ENCODE data around the gene SPCS1.
A peak's percentile ranks its signal among the peaks of the same experiment; 100 is the strongest.

The SPCS1 gene

DNA sequence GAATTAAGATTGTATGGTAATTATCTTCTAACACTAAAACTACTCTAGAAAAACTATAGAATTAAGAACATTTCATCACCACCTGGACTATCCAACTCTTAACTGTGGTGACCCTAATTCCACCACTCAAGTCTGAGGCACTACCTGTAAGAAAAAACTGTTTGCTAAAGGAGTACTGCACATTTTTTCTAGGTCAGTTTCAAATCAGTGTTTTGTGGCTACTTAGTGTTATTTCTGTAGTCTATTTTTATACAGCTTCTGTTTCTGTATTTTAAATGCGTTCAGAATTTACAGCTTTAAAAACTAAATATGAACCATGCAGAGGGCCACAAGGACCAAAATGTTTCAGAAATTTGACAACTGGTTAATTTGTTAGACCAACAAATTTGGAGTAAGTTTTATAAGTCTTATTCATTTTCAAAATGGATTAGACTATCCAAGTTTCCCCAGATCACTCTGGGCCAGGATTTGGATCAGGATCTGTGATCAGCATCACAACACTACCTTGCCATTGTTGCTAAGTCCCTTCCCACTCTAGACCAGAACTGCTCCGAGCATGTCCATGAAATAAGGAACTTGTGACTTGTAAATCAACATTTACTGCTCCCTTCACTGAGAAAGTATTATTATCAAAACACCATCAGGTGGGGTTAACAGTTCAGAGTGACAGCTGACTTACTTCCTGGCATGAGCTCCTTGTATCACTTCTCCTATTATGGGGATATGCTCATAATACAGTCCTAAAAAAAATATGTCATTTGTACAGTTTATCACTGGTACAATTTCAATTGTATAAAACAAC is 8.9 kb upstream of the SPCS1 start:
- peaks cover 22% of the 10 kb centered on the region for H3K36me3 ChIP-seq (ENCODE audit: control insufficient read depth, insufficient read depth, low read length)
- H3K23ac ChIP-seq (ENCODE audit: low read length), result no peak overlapping the region
- no peak overlapping the region for H3K4me2 ChIP-seq (ENCODE audit: low read length)
- no peak overlapping the region for H2BK120ac ChIP-seq (ENCODE audit: low read depth, low read length)
- no peak overlapping the region for H3K56ac ChIP-seq (ENCODE audit: low read length)
- H4K8ac ChIP-seq (ENCODE audit: low read depth, low read length), result no peak overlapping the region
- no peak overlapping the region for H3K18ac ChIP-seq (ENCODE audit: low read length)
- no peaks in the 10 kb centered on the region for H3K79me2 ChIP-seq (ENCODE audit: control insufficient read depth, insufficient read depth, low read length)
- DNase-seq, result no peak
- H2BK15ac ChIP-seq (replicated peaks; ENCODE audit: low read depth), result no peak overlapping the region
- H3K4me3 ChIP-seq (ENCODE audit: low read length), result no peak overlapping the region
- no peak overlapping the region for H3K27ac ChIP-seq (ENCODE audit: low read depth, low read length)
- no peak overlapping the region for H4K5ac ChIP-seq (ENCODE audit: low read length)
- H3K4ac ChIP-seq (ENCODE audit: low read depth, low read length), result no peak overlapping the region
- H3K4me1 ChIP-seq (ENCODE audit: control insufficient read depth, low read depth, low read length), result no peaks in the 10 kb centered on the region
- no CpG with 5 or more reads among the region's 2 CpGs for WGBS (ENCODE audit: extremely low coverage, insufficient coverage, low lambda C conversion rate)
- no peaks in the 10 kb centered on the region for H3K79me1 ChIP-seq (ENCODE audit: low read length)
- H2BK5ac ChIP-seq (ENCODE audit: low read length), result no peak overlapping the region
- H2AK5ac ChIP-seq (ENCODE audit: low read length), result no peak overlapping the region
- no peak overlapping the region for H3K9ac ChIP-seq (ENCODE audit: low read length)
- no peaks in the 10 kb centered on the region for H3K27me3 ChIP-seq (ENCODE audit: insufficient read depth, low read length, poor library complexity)

DNA sequence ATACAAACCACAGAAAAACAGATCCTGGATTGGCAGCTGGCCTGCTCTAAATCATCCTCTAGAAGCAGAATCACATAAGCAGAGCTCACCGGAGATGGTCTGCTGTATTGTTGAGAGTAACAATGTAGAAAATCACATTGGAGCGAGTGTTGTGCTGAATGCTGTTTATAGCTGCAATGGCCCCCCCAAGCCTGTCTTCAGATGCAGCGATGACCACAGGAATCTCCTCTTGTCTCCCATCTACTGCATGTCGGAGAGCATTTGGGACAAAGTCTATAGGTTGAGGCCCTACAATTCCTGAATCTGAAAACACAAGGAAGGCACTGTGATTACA is 8.3 kb upstream of the SPCS1 start:
- H3K36me3 ChIP-seq (ENCODE audit: control insufficient read depth, insufficient read depth, low read length), result peaks cover 21% of the 10 kb centered on the region
- no peak overlapping the region for H3K56ac ChIP-seq (ENCODE audit: low read length)
- H3K27me3 ChIP-seq (ENCODE audit: insufficient read depth, low read length, poor library complexity), result no peaks in the 10 kb centered on the region
- no peak overlapping the region for H3K18ac ChIP-seq (ENCODE audit: low read length)
- no peak overlapping the region for H3K4me2 ChIP-seq (ENCODE audit: low read length)
- no peaks in the 10 kb centered on the region for H3K79me1 ChIP-seq (ENCODE audit: low read length)
- no peak overlapping the region for H2BK5ac ChIP-seq (ENCODE audit: low read length)
- no peak overlapping the region for H4K8ac ChIP-seq (ENCODE audit: low read depth, low read length)
- H3K79me2 ChIP-seq (ENCODE audit: control insufficient read depth, insufficient read depth, low read length), result no peaks in the 10 kb centered on the region
- H3K4me1 ChIP-seq (ENCODE audit: control insufficient read depth, low read depth, low read length), result no peaks in the 10 kb centered on the region
- H3K27ac ChIP-seq (ENCODE audit: low read depth, low read length), result no peak overlapping the region
- H3K4ac ChIP-seq (ENCODE audit: low read depth, low read length), result no peak overlapping the region
- no peak overlapping the region for H3K23ac ChIP-seq (ENCODE audit: low read length)
- no peak for DNase-seq
- H3K9ac ChIP-seq (ENCODE audit: low read length), result no peak overlapping the region
- no CpG with 5 or more reads among the region's 4 CpGs for WGBS (ENCODE audit: extremely low coverage, insufficient coverage, low lambda C conversion rate)
- no peak overlapping the region for H2BK15ac ChIP-seq (replicated peaks; ENCODE audit: low read depth)
- no peak overlapping the region for H4K5ac ChIP-seq (ENCODE audit: low read length)
- no peak overlapping the region for H2AK5ac ChIP-seq (ENCODE audit: low read length)
- H2BK120ac ChIP-seq (ENCODE audit: low read depth, low read length), result no peak overlapping the region
- no peak overlapping the region for H3K4me3 ChIP-seq (ENCODE audit: low read length)

DNA sequence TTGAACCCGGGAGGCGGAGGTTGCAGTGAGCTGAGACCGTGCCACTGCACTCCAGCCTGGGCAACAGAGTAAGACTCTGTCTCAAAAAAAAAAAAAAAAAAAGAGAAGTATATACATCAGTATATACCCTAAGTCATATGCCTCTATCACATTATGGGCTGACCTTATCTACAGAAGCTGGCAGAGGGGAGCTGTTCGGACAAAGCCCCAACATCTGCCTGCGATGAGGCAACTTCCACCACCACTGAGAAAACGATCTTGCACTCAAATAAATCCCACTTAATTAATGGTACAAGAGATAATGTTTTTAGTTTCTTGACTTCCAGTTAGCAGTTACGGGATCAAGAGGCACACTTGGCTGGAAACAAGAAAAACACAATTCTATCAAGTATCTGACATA is 2.6 kb upstream of the SPCS1 start:
- no peak overlapping the region for H2BK15ac ChIP-seq (replicated peaks; ENCODE audit: low read depth)
- no peak overlapping the region for H2BK120ac ChIP-seq (ENCODE audit: low read depth, low read length)
- no peak overlapping the region for H3K56ac ChIP-seq (ENCODE audit: low read length)
- no peak for DNase-seq
- H4K5ac ChIP-seq (ENCODE audit: low read length), result no peak overlapping the region
- no peak overlapping the region for H2BK5ac ChIP-seq (ENCODE audit: low read length)
- H3K27me3 ChIP-seq (ENCODE audit: insufficient read depth, low read length, poor library complexity), result no peaks in the 10 kb centered on the region
- H2AK5ac ChIP-seq (ENCODE audit: low read length), result no peak overlapping the region
- H3K4me2 ChIP-seq (ENCODE audit: low read length), result no peak overlapping the region
- no CpG with 5 or more reads among the region's 7 CpGs for WGBS (ENCODE audit: extremely low coverage, insufficient coverage, low lambda C conversion rate)
- H4K8ac ChIP-seq (ENCODE audit: low read depth, low read length), result no peak overlapping the region
- peaks cover 13% of the 10 kb centered on the region for H3K79me2 ChIP-seq (ENCODE audit: control insufficient read depth, insufficient read depth, low read length)
- peaks cover 16% of the 10 kb centered on the region for H3K79me1 ChIP-seq (ENCODE audit: low read length)
- H3K4me1 ChIP-seq (ENCODE audit: control insufficient read depth, low read depth, low read length), result peaks cover 2% of the 10 kb centered on the region
- no peak overlapping the region for H3K18ac ChIP-seq (ENCODE audit: low read length)
- H3K4me3 ChIP-seq (ENCODE audit: low read length), result no peak overlapping the region
- H3K4ac ChIP-seq (ENCODE audit: low read depth, low read length), result no peak overlapping the region
- no peaks in the 10 kb centered on the region for H3K36me3 ChIP-seq (ENCODE audit: control insufficient read depth, insufficient read depth, low read length)
- no peak overlapping the region for H3K27ac ChIP-seq (ENCODE audit: low read depth, low read length)
- H3K9ac ChIP-seq (ENCODE audit: low read length), result no peak overlapping the region
- no peak overlapping the region for H3K23ac ChIP-seq (ENCODE audit: low read length)

DNA sequence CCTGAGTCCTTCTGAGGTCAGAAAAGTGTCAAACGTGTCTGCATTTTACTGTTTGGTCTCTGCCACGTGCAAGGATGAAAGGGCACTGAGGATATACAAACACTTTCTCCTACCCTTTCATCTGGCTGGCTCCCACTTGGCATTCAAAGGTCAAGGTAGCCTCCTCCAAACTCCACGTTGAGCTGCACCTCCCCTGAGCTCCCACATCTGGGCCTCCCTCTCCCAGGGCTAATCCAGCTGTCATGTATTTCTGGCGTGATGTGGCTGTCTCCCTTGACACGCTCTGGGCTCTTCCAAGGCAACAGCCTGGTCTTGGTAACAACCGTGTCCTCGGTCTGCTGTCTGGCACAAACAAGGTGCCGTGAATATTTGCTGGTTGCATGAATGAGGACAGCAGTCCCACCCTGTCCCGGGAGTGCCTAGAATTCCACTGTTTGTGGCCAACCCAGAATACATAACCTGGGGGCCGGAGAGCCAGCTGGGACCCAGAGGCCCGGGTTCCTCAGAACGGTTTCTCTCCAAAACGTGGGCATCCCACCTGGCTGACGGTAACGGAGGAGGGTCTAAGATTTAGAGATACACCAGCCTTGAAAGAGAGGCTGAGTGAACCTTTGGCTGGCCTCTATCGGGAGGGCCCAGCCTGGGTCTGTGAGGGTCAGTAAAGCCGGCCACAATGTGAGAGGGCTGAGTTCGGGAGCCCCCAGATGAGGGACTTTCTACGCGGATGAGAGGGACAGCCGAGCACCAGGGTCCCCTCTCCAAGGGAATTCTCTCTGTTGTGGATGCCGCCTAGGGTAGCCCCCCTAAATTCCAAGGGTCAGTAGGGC is 1.1 kb upstream of the SPCS1 start:
- Histone ChIP-seq H4K5ac (ENCODE audit: low read length) (no peak overlapping the region), H2BK120ac (ENCODE audit: low read depth, low read length) (no peak overlapping the region), H3K23ac (ENCODE audit: low read length) (no peak overlapping the region), H3K27me3 (ENCODE audit: insufficient read depth, low read length, poor library complexity) (no peaks in the 10 kb centered on the region), H3K4me1 (ENCODE audit: control insufficient read depth, low read depth, low read length) (peaks cover 2% of the 10 kb centered on the region), H3K4me2 (ENCODE audit: low read length) (peak overlapping the region; percentile 82), H3K79me2 (ENCODE audit: control insufficient read depth, insufficient read depth, low read length) (peaks cover 13% of the 10 kb centered on the region), H2BK5ac (ENCODE audit: low read length) (no peak overlapping the region), H3K4ac (ENCODE audit: low read depth, low read length) (peak overlapping the region; percentile 63), H3K56ac (ENCODE audit: low read length) (peak overlapping the region; percentile 97), H3K27ac (ENCODE audit: low read depth, low read length) (no peak overlapping the region), H4K8ac (ENCODE audit: low read depth, low read length) (no peak overlapping the region), H3K4me3 (ENCODE audit: low read length) (peak overlapping the region; percentile 65), H3K18ac (ENCODE audit: low read length) (no peak overlapping the region), H2BK15ac (replicated peaks; ENCODE audit: low read depth) (no peak overlapping the region), H2AK5ac (ENCODE audit: low read length) (no peak overlapping the region), H3K9ac (ENCODE audit: low read length) (peak overlapping the region; percentile 89), H3K36me3 (ENCODE audit: control insufficient read depth, insufficient read depth, low read length) (no peaks in the 10 kb centered on the region), H3K79me1 (ENCODE audit: low read length) (peaks cover 16% of the 10 kb centered on the region)
- no CpG with 5 or more reads among the region's 22 CpGs for WGBS (ENCODE audit: extremely low coverage, insufficient coverage, low lambda C conversion rate)
- DNase-seq, result peak; percentile 36

DNA sequence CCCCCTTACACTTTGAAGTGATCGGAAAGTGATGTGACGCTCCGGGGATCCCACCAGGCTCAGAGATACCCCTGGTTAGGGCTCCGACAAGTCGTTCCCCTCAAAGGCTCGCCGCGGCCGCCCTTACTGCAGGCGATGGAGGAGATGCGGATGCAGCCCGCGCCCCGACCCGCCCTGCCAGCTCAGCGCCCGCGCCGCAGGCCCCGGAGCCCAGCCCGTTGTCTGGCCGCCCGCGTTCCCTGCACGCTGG is 543 bp upstream of the SPCS1 start:
- WGBS (ENCODE audit: extremely low coverage, insufficient coverage, low lambda C conversion rate), result no CpG with 5 or more reads among the region's 25 CpGs
- peaks cover 13% of the 10 kb centered on the region for H3K79me2 ChIP-seq (ENCODE audit: control insufficient read depth, insufficient read depth, low read length)
- H2BK5ac ChIP-seq (ENCODE audit: low read length), result no peak overlapping the region

More for the DNA sequence above, 543 bp upstream of the SPCS1 start:
- no peak overlapping the region for H2BK120ac ChIP-seq (ENCODE audit: low read depth, low read length)
- peak overlapping the region; percentile 63 for H3K4ac ChIP-seq (ENCODE audit: low read depth, low read length)
- no peak overlapping the region for H3K23ac ChIP-seq (ENCODE audit: low read length)
- DNase-seq, result no peak
- H2AK5ac ChIP-seq (ENCODE audit: low read length), result no peak overlapping the region
- H3K9ac ChIP-seq (ENCODE audit: low read length), result peak overlapping the region; percentile 89
- peak overlapping the region; percentile 60 for H3K27ac ChIP-seq (ENCODE audit: low read depth, low read length)
- H2BK15ac ChIP-seq (replicated peaks; ENCODE audit: low read depth), result no peak overlapping the region
- H4K8ac ChIP-seq (ENCODE audit: low read depth, low read length), result no peak overlapping the region
- peak overlapping the region; percentile 97 for H3K56ac ChIP-seq (ENCODE audit: low read length)
- H3K4me1 ChIP-seq (ENCODE audit: control insufficient read depth, low read depth, low read length), result peaks cover 2% of the 10 kb centered on the region
- no peak overlapping the region for H3K18ac ChIP-seq (ENCODE audit: low read length)
- no peaks in the 10 kb centered on the region for H3K36me3 ChIP-seq (ENCODE audit: control insufficient read depth, insufficient read depth, low read length)
- H3K4me2 ChIP-seq (ENCODE audit: low read length), result peak overlapping the region; percentile 82
- H3K4me3 ChIP-seq (ENCODE audit: low read length), result peak overlapping the region; percentile 65
- peaks cover 16% of the 10 kb centered on the region for H3K79me1 ChIP-seq (ENCODE audit: low read length)
- H4K5ac ChIP-seq (ENCODE audit: low read length), result no peak overlapping the region
- H3K27me3 ChIP-seq (ENCODE audit: insufficient read depth, low read length, poor library complexity), result no peaks in the 10 kb centered on the region
